Mesenchymal stem cell (in vitro differentiated cells and primary cell): ENCODE measurements around the gene LARP6.
"Not testable (repeated sequence)": the region's sequence is repeated elsewhere in the genome, so short reads cannot be mapped to it uniquely, and the experiment has no call there.

Experiments
- DNase-seq: peaks from one replicate; pipeline ENCODE4 v3.0.0-alpha.2; 2013
- H2AFZ ChIP-seq: one replicate; pipeline ENCODE4 v1.6.1; 2013; ENCODE audit warnings: low read depth, mild to moderate bottlenecking, control low read depth, inconsistent platforms, low read length, moderate library complexity
- H2AK5ac ChIP-seq: 2 replicates; pipeline ENCODE4 v1.6.1; 2013; ENCODE audit warnings: low read length, moderate library complexity, mild to moderate bottlenecking, inconsistent platforms; ENCODE audit not compliant: severe bottlenecking
- H2BK120ac ChIP-seq: one replicate; pipeline ENCODE4 v1.6.1; 2013; ENCODE audit warnings: low read depth, mild to moderate bottlenecking, inconsistent platforms, low read length, moderate library complexity
- H2BK12ac ChIP-seq, 2 experiments: one replicate each; pipeline ENCODE4 v1.6.1; 2013; ENCODE audit warnings: inconsistent platforms in 2 of 2, low read length in 2 of 2, mild to moderate bottlenecking in 2 of 2, moderate library complexity in 2 of 2, control low read depth in 1 of 2
- H2BK15ac ChIP-seq: one replicate; pipeline ENCODE4 v1.6.1; 2013; ENCODE audit warnings: mild to moderate bottlenecking, low read depth, inconsistent platforms; ENCODE audit not compliant: poor library complexity, severe bottlenecking
- H2BK5ac ChIP-seq: 2 replicates; pipeline ENCODE4 v1.6.1; 2013; ENCODE audit warnings: low read depth, mild to moderate bottlenecking, low read length, control low read depth, inconsistent platforms; ENCODE audit not compliant: poor library complexity, severe bottlenecking
- H3K14ac ChIP-seq, 2 experiments: one replicate each; pipeline ENCODE4 v1.6.1; 2013; ENCODE audit warnings: inconsistent platforms in 2 of 2, low read length in 2 of 2, control low read depth in 1 of 2, mild to moderate bottlenecking in 1 of 2, moderate library complexity in 1 of 2
- H3K18ac ChIP-seq, 2 experiments: one replicate each; pipeline ENCODE4 v1.6.1; 2013; ENCODE audit warnings: inconsistent platforms in 2 of 2, low read length in 2 of 2, control low read depth in 1 of 2, low read depth in 1 of 2, mild to moderate bottlenecking in 1 of 2
- H3K23ac ChIP-seq, 2 experiments: one replicate each; pipeline ENCODE4 v1.6.1; 2013; ENCODE audit warnings: inconsistent platforms in 2 of 2, low read length in 2 of 2, mild to moderate bottlenecking in 2 of 2, moderate library complexity in 2 of 2, control low read depth in 1 of 2
- H3K27ac ChIP-seq: 2 replicates; pipeline ENCODE4 v1.5.1; 2013; ENCODE audit warnings: mild to moderate bottlenecking, moderate library complexity, low read length, control low read depth, inconsistent platforms; ENCODE audit not compliant: poor library complexity, severe bottlenecking
- H3K27me3 ChIP-seq, 2 experiments: 2 replicates each; pipeline versions ENCODE4 v1.6.1 to v1.7.0; 2013; ENCODE audit warnings: low read length in 2 of 2, mild to moderate bottlenecking in 2 of 2, moderate library complexity in 2 of 2, control low read depth in 1 of 2, inconsistent platforms in 1 of 2; ENCODE audit not compliant: control insufficient read depth in 1 of 2, insufficient read depth in 1 of 2
- H3K36me3 ChIP-seq, 2 experiments: 2 replicates each; pipeline versions ENCODE4 v1.6.1 to v1.7.0; 2013; ENCODE audit warnings: low read length in 2 of 2, control low read depth in 1 of 2, inconsistent platforms in 1 of 2, low read depth in 1 of 2, mild to moderate bottlenecking in 1 of 2; ENCODE audit not compliant: insufficient read depth in 2 of 2, control insufficient read depth in 1 of 2
- H3K4ac ChIP-seq, 2 experiments: one replicate each; pipeline ENCODE4 v1.6.1; 2013; ENCODE audit warnings: inconsistent platforms in 2 of 2, low read length in 2 of 2, mild to moderate bottlenecking in 2 of 2, moderate library complexity in 2 of 2, control low read depth in 1 of 2, low read depth in 1 of 2
- H3K4me1 ChIP-seq: 2 replicates; pipeline ENCODE4 v1.6.1; 2013; ENCODE audit warnings: low read depth, low read length, control low read depth; ENCODE audit not compliant: control insufficient read depth, insufficient read depth
- H3K4me2 ChIP-seq: 2 replicates; pipeline ENCODE4 v1.6.1; 2013; ENCODE audit warnings: low read length, mild to moderate bottlenecking, inconsistent platforms; ENCODE audit not compliant: poor library complexity, severe bottlenecking
- H3K4me3 ChIP-seq, 2 experiments: 2 replicates each; pipeline versions ENCODE4 v1.5.1 to v1.7.0; 2013; ENCODE audit warnings: low read length in 2 of 2, mild to moderate bottlenecking in 2 of 2, control low read depth in 1 of 2, low read depth in 1 of 2; ENCODE audit not compliant: insufficient read depth in 1 of 2
- H3K79me1 ChIP-seq: replicated peaks from 2 replicates; pipeline ENCODE4 v1.6.1; 2013; ENCODE audit warnings: mild to moderate bottlenecking, control low read depth, low read length, inconsistent platforms; ENCODE audit not compliant: poor library complexity, severe bottlenecking
- H3K9ac ChIP-seq: 2 replicates; pipeline ENCODE4 v1.7.0; 2013; ENCODE audit warnings: mild to moderate bottlenecking, low read length, moderate library complexity
- H3K9me3 ChIP-seq: 2 replicates; pipeline ENCODE4 v1.7.0; 2013; ENCODE audit warnings: mild to moderate bottlenecking, low read length; ENCODE audit not compliant: control insufficient read depth
- H4K8ac ChIP-seq: one replicate; pipeline ENCODE4 v1.6.1; 2013; ENCODE audit warnings: inconsistent platforms, mild to moderate bottlenecking, low read length, moderate library complexity
- H4K91ac ChIP-seq: one replicate; pipeline ENCODE4 v1.6.1; 2013; ENCODE audit warnings: mild to moderate bottlenecking, low read length, inconsistent platforms
- WGBS: methylation state at CpG from one replicate; pipeline ENCODE4 v1.1.7; 2013; ENCODE audit warnings: mixed read lengths; 5-methylcytosine and 5-hydroxymethylcytosine counted together

The LARP6 gene

GRCh38 chr15:70858614-70859321 lies 4.8 kb upstream of the LARP6 start:
- H3K4me1 ChIP-seq, H3K27ac ChIP-seq, H3K36me3 ChIP-seq, H3K79me1 ChIP-seq, H3K4me2 ChIP-seq, H4K8ac ChIP-seq, H3K27me3 ChIP-seq, H4K91ac ChIP-seq, H2BK120ac ChIP-seq, H2BK5ac ChIP-seq, H3K9ac ChIP-seq, H3K9me3 ChIP-seq, H3K4me3 ChIP-seq, DNase-seq, H2AK5ac ChIP-seq, H3K4ac ChIP-seq, H2AFZ ChIP-seq, H3K14ac ChIP-seq, H3K23ac ChIP-seq: not testable (repeated sequence)
- Histone ChIP-seq H3K18ac (peak overlapping the region in 1 of 2 experiments; percentile 44), H2BK12ac (peak overlapping the region in 1 of 2 experiments; percentile 63), H2BK15ac (peak overlapping the region; percentile 91)
- WGBS: over 99% methylated on average over 8 of the region's 9 CpGs

- no peak overlapping the region for H3K23ac ChIP-seq
- no peaks in the 10 kb centered on the region for H3K27me3 ChIP-seq
- H2BK120ac ChIP-seq: no peak overlapping the region
- no peak overlapping the region for H2AFZ ChIP-seq
- no peak overlapping the region for H2BK15ac ChIP-seq
- no peak overlapping the region for H3K27ac ChIP-seq
- H3K4me2 ChIP-seq: no peak overlapping the region
- no peak overlapping the region for H2BK12ac ChIP-seq
- H3K14ac ChIP-seq: no peak overlapping the region
- H3K18ac ChIP-seq: peak overlapping the region in 1 of 2 experiments; percentile 24
- peak overlapping the region in 1 of 2 experiments; percentile 1 for H3K4me3 ChIP-seq
- H3K79me1 ChIP-seq: peaks cover 2% of the 10 kb centered on the region
- DNase-seq: no peak
- no peaks in the 10 kb centered on the region for H3K36me3 ChIP-seq
- 93% methylated on average over 2 of the region's 3 CpGs for whole genome bisulfite sequencing
- H3K9me3 ChIP-seq: no peaks in the 10 kb centered on the region
- H4K91ac ChIP-seq: no peak overlapping the region
- no peak overlapping the region for H2BK5ac ChIP-seq
- H3K4me1 ChIP-seq: peaks cover 7% of the 10 kb centered on the region
- peak overlapping the region; percentile 27 for H2AK5ac ChIP-seq
- H4K8ac ChIP-seq: no peak overlapping the region
- H3K4ac ChIP-seq: no peak overlapping the region
- H3K9ac ChIP-seq: peak overlapping the region; percentile 79
Measured at GRCh38 chr15:70857562-70858285, 3.8 kb upstream of the LARP6 start.

GRCh38 chr15:70856884-70857561 lies 3.1 kb upstream of the LARP6 start:
- H3K9ac ChIP-seq: peak overlapping the region; percentile 79
- H3K14ac ChIP-seq: no peak overlapping the region
- WGBS: 46% methylated on average over 4 of the region's 5 CpGs
- no peak overlapping the region for H3K18ac ChIP-seq
- DNase-seq: peak; percentile 99
- peaks cover 2% of the 10 kb centered on the region for H3K79me1 ChIP-seq
- no peak overlapping the region for H3K4me2 ChIP-seq
- no peak overlapping the region for H2BK120ac ChIP-seq
- no peak overlapping the region for H2AK5ac ChIP-seq
- H2BK15ac ChIP-seq: peak overlapping the region; percentile 88
- no peak overlapping the region for H4K8ac ChIP-seq
- peaks cover 8% of the 10 kb centered on the region for H3K4me1 ChIP-seq
- H2BK12ac ChIP-seq: peak overlapping the region in 1 of 2 experiments; percentile 63
- peak overlapping the region in 1 of 2 experiments; percentile 1 for H3K4me3 ChIP-seq
- no peaks in the 10 kb centered on the region for H3K9me3 ChIP-seq
- no peak overlapping the region for H3K4ac ChIP-seq
- H3K27ac ChIP-seq: peak overlapping the region; percentile 66
- no peak overlapping the region for H2BK5ac ChIP-seq
- peaks cover 0 to 2% of the 10 kb centered on the region in 2 experiments for H3K36me3 ChIP-seq
- H3K23ac ChIP-seq: no peak overlapping the region
- peak overlapping the region; percentile 35 for H4K91ac ChIP-seq
- H2AFZ ChIP-seq: no peak overlapping the region
- H3K27me3 ChIP-seq: no peaks in the 10 kb centered on the region
